NCI-H2171 (cell line): ENCODE results near the gene SLC38A1.
"Not testable (repeated sequence)": the region's sequence is repeated elsewhere in the genome, so short reads cannot be mapped to it uniquely, and the experiment has no call there.

ENCODE experiments used
- DNase-seq: peaks from one replicate; lab custom pipeline; 2025; lab: John Stamatoyannopoulos, UW

The SLC38A1 gene

GRCh38 chr12:46264057-46264456 lies 4.8 kb downstream of the SLC38A1 start:
- no peak for DNase-seq

DNA sequence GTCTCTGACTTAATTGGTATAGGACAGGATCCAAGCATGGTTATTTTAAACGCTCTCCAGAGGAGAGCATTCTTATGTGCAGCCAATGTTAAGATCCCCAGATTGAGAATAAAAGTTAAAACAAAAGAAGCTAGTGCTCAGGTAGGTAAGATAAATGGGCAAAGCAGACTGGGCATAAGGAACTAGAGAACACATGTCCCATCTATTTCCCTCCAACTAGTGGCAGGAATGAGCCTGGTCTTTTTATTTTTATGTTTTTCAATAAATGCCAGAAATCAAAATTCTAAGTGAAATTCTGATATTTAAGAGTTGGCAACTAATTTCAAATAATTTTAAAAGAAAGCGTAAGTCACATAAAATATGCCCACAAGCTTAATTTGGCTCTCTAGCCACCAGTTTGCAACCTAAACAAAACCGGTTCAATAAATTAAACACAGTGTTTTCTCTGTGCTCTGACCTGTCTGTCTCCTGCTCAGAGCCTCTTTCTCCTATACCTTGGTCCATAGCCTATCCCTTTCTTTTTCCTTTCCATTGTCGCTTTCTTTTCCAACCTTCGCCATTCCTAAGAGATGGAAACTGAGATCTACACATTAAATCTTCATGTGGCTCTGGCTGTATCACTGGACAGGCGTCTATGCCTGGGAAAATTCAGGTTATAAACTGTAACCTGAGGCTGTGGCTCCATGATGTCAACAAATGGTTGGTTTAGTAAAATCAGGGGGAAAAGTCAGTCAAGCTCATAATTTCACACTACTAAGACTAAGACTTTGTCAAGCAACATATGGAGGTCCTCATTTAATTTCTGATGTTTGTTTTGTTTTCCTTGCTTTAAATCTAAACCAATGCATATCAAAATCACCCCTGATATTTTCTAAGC lies 5.5 kb downstream of the SLC38A1 start:
- no peak for DNase-seq

DNA sequence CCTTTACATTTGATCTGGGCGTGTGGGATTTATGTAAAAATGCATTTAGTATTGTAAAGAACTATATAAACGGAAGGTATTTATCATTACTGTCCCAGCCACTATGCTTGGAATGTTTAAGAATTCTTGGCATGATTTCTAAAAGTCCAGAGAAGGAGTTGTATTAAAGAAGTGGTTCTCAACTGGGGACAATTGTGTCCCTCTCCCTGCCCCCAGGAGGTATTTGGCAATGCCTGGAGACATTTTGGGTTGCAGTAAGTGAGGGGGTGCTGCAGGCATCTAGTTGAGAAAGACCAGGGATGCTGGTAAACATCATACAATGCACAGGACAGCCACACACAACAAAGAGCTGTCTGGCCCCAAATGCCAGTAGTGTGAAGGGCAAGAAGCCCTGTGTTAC lies 7.2 kb downstream of the SLC38A1 start:
- no peak for DNase-seq

- DNase-seq, result no peak
These were observed 7.8 kb downstream of the SLC38A1 start for GRCh38 chr12:46260913-46261476.

- DNase-seq, result no peak
These were observed 8.5 kb downstream of the SLC38A1 start for GRCh38 chr12:46260124-46260912.

DNA sequence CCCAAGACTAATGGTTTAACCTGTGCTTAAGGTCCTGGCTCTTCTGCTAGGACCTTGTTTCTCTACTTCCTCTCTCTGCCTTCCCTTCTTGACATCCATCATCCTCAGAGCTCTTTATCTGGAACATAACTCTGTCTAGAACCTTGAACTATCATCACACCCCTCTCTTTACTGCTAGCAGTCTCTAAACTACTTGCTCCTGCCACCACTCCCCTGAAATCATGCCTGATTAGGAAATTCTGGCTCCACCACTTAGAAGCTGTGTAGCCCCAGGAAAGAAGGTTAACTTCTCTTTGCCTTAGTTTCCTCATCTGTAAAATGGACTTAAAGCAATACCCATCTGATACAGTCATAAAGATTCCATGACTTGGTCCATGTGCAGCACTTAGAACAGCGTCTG lies 9.1 kb downstream of the SLC38A1 start:
- DNase-seq, result no peak

DNA sequence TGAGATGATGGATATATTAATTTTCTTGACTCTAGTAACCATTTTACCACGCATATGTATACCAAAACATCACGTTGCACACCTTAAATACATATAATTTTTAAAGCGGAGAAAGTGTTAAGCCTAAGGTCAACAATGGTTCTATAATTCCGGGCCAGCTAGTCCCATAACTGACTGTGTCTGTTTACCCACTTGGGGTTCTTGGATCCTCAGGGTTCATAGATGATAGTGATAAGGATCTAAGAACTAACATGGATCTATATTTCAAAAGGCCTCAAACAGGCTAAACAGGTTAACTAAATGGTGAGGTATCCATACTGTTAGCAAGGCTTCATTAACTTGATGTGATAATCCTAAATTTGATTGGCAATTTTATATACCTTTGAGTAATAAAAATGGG lies 9.8 kb downstream of the SLC38A1 start:
- no peak for DNase-seq

DNA sequence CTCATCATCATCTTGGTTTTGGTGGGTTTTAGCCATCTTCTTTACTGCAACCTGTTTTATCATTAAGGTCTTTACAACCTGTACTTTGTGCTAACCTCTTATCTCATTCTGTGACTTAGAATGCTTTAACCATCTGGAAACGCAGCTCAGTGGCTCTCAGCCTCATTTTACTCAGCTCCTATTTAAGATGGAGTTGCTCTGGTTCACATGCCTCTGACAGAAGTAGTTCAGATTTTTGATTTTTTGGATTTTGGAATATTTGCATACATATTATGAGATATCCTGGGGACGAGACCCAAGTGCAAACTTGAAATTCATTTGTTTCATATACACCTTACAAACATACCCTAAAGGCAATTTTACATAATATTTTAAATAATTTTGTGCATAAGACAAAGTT lies 10.7 kb downstream of the SLC38A1 start:
- DNase-seq, result no peak

DNA sequence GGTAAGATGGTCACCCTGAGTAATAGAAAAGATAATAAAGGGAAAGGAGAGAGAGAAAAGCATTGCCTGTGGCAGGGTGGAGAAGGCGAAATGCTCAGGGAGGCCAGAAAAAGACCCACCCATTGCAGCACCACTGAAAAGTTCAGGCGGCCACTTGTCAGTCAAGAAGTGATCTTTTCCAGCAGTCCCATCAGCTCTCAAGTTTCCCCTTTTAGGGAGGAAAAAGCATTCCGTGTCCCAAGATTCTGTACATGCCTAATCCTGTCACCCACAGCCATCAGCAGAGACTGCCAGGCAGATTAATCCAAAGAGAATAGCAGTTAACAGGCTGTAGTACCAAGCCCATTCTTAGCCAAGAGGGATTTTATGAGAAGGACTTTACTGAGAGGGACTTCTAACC lies 11.9 kb downstream of the SLC38A1 start:
- DNase-seq, result no peak

DNA sequence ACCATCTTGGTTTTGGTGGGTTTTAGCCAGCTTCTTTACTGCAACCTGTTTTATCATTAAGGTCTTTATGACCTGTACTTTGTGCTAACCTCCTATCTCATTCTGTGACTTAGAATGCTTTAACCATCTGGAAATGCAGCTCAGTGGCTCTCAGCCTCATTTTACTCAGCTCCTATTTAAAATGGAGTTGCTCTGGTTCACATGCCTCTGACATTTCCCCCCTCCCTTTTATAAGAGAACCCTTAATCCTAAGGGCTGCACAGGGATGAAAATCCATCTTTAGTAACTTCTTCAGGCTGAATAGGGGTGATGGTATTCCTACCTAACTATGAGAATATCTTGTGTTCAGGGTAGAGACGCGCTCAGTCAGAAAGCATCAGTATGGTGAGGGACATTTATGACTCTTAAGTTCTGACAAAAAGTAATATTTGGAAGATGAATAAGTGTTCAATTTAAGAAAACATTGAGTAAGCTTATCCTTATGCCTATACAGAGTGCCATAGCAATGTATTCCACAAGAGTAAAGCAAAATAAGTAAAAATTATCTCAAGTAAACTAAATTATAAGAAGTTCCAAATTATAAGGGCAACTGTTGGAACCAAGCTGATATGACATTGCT lies 15.2 kb downstream of the SLC38A1 start:
- no peak for DNase-seq

DNA sequence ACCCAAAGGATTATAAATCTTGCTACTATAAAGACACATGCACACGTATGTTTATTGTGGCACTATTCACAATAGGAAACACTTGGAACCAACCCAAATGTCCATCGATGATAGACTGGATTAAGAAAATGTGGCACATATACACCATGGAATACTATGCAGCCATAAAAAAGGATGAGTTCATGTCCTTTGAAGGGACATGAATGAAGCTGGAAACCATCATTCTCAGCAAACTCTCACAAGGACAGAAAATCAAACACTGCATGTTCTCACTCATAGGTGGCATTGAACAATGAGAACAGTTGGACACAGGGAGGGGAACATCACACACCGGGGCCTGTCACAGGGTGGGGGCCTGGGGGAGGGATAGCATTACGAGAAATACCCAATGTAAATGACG lies 16.8 kb downstream of the SLC38A1 start:
- DNase-seq, result not testable (repeated sequence)

DNA sequence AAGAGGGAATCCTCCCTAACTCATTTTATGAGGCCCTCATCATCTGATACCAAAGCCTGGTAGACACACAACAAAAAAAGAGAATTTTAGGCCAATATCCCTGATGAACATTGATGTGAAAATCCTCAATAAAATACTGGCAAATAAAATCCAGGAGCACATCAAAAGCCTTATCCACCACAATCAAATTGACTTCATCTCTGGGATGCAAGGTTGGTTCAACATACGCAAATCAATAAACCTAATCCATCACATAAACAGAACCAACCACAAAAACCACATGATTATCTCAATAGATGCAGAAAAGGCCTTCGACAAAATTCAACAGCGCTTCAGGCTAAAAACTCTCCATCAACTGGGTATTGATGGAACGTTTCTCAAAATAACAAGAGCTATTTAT lies 18.9 kb downstream of the SLC38A1 start:
- DNase-seq, result not testable (repeated sequence)

GRCh38 chr12:46246021-46246700 lies 22.7 kb downstream of the SLC38A1 start:
- no peak for DNase-seq

DNA sequence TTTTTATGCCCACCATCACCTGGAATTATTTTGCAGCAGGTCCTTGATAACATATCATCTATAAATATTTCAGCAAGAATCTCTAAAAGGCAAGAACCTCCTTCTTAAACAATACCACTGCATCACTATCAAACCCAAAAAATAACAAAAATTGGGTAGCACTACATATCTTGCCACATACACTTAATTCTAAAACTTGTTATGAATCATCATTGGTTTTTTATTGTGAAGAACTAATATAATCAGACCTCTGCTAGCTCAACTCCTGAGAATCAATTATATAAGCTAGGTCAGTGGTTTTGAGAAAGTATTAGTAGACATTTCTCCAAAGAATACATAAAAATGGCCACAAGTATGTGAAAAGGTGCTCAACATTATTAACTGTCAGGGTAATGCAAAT lies 23.8 kb downstream of the SLC38A1 start:
- DNase-seq, result no peak

GRCh38 chr12:46244273-46244915 lies 24.4 kb downstream of the SLC38A1 start:
- no peak for DNase-seq

GRCh38 chr12:46242569-46242968 lies 26.3 kb downstream of the SLC38A1 start:
- no peak for DNase-seq

GRCh38 chr12:46240436-46240835 lies 28.4 kb downstream of the SLC38A1 start:
- no peak for DNase-seq

DNA sequence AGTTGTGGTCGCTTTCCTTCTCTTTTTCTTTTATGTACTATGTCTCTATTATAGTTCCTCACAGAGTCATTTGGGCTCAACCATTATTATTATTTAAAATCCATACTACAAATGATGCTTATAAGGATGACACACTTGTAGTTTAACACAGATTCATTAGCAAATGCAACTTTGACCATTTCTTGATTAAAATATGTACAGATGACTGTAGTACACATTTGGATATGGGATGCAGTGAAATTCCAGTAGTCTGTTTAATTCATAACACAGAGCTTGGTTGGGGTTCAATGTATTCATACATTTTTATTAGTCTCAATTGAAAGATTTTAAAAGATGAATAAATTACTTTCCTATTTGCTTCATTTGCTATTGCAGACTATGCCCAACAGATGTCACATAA lies 30.0 kb downstream of the SLC38A1 start:
- DNase-seq, result no peak

GRCh38 chr12:46237371-46238045 lies 31.3 kb downstream of the SLC38A1 start:
- DNase-seq, result no peak

- DNase-seq, result no peak
These were observed 34.8 kb downstream of the SLC38A1 start for GRCh38 chr12:46234000-46234399.

- no peak for DNase-seq
These were observed 35.4 kb downstream of the SLC38A1 start for GRCh38 chr12:46233423-46233822.
